ENCODE results near the gene UBR1.
A peak's percentile ranks its signal among the peaks of the same experiment; 100 is the strongest.
"Not testable (repeated sequence)": the region's sequence is repeated elsewhere in the genome, so short reads cannot be mapped to it uniquely, and the experiment has no call there.

Gene UBR1

DNA sequence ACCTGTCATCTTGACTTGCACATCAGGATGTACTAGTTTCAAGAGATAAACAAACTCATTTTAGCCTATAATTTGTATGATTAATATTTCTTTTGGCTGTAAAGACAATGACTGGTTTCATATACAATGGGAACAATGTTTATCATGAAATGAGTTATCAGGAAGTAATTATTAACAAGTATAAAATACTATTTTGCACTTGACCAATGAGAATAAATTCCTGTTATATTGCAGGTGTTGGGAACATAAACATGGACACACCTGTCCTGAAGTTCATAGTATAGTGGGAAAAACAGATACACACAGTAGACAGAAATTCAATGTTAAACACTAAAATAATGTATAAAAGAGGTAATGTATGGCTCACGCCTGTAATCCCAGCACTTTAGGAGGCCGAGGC is 56.9 kb downstream of the UBR1 start:
- no peak for DNase-seq

DNA sequence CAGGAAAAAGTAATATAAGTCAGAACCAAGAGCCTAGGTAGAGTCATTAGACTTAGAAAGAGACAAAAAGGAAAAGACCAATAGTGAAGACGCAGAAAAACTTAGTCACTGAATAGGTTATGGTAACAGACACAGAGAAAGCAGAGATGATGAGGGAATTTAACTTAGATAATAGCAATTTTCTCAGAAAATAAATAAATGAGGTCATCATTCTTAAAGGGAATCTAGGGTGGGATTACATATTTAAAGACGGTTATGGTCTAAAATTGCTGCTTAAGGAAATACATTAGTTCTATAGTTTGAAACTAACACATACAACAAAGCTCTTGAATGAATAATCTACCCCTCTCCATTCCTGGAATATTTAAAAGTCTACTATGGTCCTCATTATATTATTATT is 59.4 kb downstream of the UBR1 start:
- DNase-seq, result no peak

GRCh38 chr15:43042885-43043284 is 63.0 kb downstream of the UBR1 start:
- DNase-seq, result no peak

- not testable (repeated sequence) for DNase-seq
These were observed 64.8 kb downstream of the UBR1 start for GRCh38 chr15:43041085-43041484.

- not testable (repeated sequence) for DNase-seq
These were observed 70.6 kb downstream of the UBR1 start for GRCh38 chr15:43035240-43035639.

GRCh38 chr15:43029476-43029875 is 76.4 kb downstream of the UBR1 start:
- DNase-seq, result no peak

- DNase-seq, result no peak
These were observed 80.7 kb downstream of the UBR1 start for GRCh38 chr15:43025150-43025549.

DNA sequence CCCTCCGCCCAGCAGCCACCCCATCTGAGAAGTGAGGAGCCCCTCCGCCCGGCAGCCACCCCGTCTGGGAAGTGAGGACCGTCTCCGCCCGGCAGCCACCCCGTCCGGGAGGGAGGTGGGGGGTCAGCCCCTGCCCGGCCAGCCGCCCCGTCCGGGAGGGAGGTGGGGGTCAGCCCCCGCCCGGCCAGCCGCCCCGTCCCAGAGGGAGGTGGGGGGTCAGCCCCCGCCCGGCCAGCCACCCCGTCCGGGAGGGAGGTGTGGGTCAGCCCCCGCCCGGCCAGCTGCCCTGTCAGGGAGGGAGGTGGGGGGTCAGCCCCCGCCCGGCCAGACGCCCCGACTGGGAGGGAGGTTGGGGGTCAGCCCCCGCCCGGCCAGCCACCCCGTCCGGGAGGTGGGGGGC is 91.2 kb downstream of the UBR1 start:
- DNase-seq, result not testable (repeated sequence)

GRCh38 chr15:43009206-43009605 is 96.6 kb downstream of the UBR1 start:
- DNase-seq, result no peak

- DNase-seq, result no peak
These were observed 97.7 kb downstream of the UBR1 start for GRCh38 chr15:43008150-43008549.

DNA sequence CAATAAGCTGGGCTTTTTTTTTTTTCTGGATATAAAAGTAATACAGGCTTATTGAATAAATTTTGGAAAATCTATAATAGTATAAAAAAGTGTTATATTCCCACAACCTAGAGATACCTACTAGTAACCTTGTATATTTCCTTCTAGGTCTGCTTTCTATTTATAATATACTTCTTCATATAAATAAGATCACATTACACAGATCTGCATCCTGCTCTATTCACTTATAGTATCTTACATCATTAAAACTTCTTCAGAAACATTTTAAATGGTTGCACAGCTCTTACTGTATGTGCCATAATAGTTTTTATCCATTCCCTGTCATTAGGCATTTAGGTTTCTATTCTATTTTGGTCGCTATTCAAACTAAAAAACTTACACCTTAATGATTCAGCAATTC is 98.3 kb downstream of the UBR1 start:
- no peak for DNase-seq

DNA sequence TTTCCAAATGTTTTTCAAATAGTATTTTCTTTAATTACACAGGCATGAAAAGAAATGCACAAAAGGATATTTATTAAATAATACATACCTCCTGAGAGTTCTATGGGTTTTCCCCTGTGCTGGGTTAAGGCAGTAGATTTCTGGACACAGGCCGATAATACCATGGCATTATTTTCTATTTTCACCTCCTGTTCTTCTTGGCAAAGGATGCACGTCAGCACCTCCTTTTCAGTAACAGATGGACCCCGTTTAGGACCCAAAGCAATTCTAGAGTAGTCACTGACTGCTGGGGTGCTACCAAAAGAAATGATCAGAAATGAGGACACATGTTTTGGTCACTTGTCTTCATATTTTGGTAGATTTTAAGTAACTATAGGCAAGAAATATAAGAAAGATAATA is 98.8 kb downstream of the UBR1 start:
- no peak for DNase-seq

DNA sequence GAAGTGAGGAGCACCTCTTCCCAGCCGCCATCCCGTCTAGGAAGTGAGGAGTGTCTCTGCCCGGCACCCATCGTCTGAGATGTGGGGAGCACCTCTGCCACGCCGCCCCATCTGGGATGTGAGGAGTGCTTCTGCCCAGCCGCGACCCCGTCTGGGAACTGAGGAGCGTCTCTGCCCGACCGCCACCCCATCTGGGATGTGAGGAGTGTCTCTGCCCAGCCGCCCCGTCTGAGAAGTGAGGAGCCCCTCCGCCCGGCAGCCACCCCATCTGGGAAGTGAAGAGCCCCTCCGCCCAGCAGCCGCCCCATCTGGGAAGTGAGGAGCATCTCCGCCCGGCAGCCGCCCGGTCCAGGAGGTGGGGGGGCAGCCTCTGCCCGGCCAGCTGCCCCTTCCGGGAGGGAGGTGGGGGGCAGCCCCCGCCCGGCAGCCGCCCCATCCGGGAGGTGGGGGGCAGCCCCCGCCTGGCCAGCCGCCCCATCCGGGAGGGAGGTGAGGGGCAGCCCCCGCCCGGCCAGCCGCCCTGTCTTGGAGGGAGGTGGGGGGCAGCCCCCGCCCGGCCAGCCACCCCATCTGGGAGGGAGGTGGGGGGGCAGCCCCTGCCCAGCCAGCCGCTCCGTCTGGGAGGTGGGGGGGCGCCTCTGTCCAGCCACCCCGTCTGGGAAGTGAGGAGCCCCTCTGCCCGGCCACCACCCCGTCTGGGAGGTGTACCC is 100.8 kb downstream of the UBR1 start:
- not testable (repeated sequence) for DNase-seq

- no peak for DNase-seq
These were observed 106.5 kb downstream of the UBR1 start for GRCh38 chr15:42999201-42999779.

- no peak for DNase-seq
These were observed 109.0 kb downstream of the UBR1 start for GRCh38 chr15:42996871-42997270.

DNA sequence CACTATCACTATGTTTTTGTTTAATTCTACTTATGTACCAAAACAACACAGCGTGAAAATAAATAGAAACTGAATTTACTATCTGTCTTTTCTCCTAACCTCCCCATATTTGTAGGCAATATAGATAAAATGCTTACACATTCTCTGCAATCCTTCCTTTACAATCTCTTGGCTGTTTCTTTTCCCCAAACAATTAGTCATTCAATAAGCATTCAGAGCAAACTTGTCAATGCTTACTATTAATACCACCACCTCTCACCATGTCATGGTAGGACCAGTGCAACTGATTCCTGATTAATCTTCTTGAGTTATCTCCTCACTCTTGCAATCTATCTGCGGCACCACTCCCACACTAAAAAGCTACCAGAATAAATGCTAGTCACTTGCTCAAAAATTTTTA is 111.3 kb downstream of the UBR1 start:
- DNase-seq, result peak; percentile 68

DNA sequence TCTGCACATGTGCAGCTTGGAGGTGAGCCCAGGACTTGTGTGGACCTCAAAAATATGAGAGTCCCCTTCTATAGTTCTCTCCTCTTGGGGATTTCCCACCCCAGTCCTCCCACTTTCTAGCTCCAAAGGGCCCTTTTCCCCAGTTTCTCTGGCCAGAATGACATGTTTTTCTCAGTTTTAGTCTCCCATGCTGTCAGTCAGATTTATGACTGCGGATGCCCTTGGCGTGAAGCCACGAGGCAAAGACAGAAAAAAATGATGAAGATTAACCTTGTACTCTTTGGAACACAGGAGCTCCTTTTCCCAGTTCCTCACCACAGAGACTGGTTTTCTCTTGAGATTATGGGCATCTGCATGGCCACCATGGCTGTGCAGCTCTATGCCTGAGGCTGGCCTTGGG is 113.2 kb downstream of the UBR1 start:
- DNase-seq, result peak; percentile 43

- no peak for DNase-seq
These were observed 119.0 kb downstream of the UBR1 start for GRCh38 chr15:42986693-42987342.

DNA sequence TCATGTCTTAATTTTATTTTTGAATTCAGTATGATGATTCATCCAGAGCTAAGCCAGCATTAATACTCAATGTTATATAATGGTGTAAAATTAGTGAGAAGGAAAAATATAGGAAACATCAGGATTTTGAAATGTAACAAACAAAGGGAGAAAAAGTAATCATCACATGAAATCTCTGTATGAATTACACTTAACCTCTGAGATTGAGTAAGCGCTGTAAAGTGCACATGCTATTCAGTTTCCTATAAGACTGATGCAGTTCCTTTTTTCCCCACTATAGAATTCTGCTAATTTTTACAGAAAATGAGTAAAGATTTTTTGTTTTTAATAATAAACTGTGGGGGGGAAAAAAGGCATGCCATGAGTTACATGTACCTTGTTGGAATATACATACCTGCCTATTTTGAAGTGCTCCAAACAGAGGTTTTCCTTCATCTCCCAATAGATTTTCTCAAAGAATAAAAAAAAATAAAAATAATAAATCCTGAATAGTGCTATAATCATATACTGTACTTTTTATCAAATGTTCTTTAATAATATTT is 121.3 kb downstream of the UBR1 start:
- DNase-seq, result no peak

GRCh38 chr15:42979113-42979512 is 126.7 kb downstream of the UBR1 start:
- not testable (repeated sequence) for DNase-seq

DNA sequence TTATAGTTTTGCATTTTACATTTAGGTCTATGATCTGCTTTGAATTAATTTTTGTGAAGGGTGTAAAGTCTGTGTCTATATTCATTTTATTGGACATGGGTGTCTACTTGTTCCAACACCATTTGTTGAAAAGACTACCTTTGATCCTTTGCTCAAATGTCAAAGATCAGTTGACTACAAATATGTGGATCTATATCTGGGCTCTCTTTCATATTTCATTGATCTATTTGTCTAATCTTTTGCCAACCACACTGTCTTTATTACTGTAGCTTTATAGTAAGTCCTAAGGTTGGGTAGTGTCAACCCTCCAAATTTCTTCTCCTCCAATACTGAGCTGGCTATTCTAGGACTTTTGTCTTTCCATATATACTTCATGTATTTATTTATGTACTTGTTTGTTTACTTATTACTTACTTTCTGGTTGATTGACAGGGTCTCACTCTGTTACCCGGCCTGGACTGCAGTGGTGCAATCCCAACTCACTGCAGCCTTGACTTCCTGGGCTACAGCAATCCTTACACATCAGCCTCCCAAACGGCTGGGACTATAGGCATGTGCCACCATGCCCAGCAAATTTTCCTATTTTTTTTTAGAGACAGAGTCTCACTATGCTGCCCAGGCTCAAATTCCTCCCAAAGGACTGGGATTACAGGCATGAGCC is 131.5 kb downstream of the UBR1 start:
- DNase-seq, result no peak

- no peak for DNase-seq
These were observed 132.7 kb downstream of the UBR1 start for GRCh38 chr15:42973114-42973513.

DNA sequence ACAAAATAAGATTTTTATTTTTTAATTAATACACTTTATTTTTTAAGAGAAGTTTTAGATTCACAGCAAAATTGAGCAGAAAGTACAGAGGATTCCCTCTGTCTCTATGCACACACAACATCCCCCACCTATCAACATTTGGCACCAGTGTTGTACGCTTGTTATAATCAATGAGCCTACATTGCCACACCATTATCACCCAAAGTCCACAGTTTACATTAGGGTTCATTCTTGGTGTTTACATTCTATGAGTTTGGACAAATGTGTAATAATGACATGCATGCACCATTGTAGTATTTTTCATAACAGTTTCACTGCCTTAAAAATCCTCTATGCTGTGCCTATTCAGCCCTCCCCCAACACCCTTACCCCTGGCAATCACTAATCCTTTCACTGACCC is 134.0 kb downstream of the UBR1 start:
- no peak for DNase-seq
